ENCODE data around the gene CLP1. TPM values are rescaled to one million over a fixed set of nuclear protein-coding genes. Genes with fewer than 3 reads are reported as not detected.
A peak's percentile ranks its signal among the peaks of the same experiment; 100 is the strongest.

The CLP1 gene
- polyA plus RNA-seq, 3 donors, result 7.6 to 17.9 (median 12.9) TPM

- intact Hi-C loops (cut with micrococcal nuclease), result loop anchor here in 1 of 2 donors (5.0 to 10.0 kb wide), 2 partner anchors 87 to 175 kb away; partner anchors contain the start of genes SMTNL1 and TIMM10
- Histone ChIP-seq H3K4me2 (replicated peaks; ENCODE audit: extremely low read depth, low read length, poor library complexity, severe bottlenecking) (no peak overlapping the region), H3K27me3 (ENCODE audit: control insufficient read depth in 2 of 2, insufficient read depth in 2 of 2, low read length in 2 of 2) (no peaks in the 10 kb centered on the region), H3K36me3 (replicated peaks in 1 of 2; ENCODE audit: control insufficient read depth in 1 of 2, insufficient read depth in 2 of 2, low read length in 2 of 2) (peaks cover 3 to 16% of the 10 kb centered on the region in 2 donors), H3K4me1 (ENCODE audit: control insufficient read depth in 1 of 2, insufficient read depth in 2 of 2, low read length in 2 of 2) (peaks cover 22 to 31% of the 10 kb centered on the region in 2 donors), H3K9ac (ENCODE audit: insufficient read depth, low read length, poor library complexity, severe bottlenecking) (no peak overlapping the region), H3K27ac (ENCODE audit: low read depth in 1 of 2, low read length in 2 of 2) (no peak overlapping the region), H4K20me1 (ENCODE audit: insufficient read depth, low read length) (peaks cover 11% of the 10 kb centered on the region), H3K79me2 (ENCODE audit: insufficient read depth, low read length) (peaks cover 74% of the 10 kb centered on the region), H3K9me3 (replicated peaks in 1 of 2; ENCODE audit: control insufficient read depth in 1 of 2, insufficient read depth in 1 of 2, low read length in 2 of 2) (no peaks in the 10 kb centered on the region), H3K4me3 (replicated peaks in 1 of 3; ENCODE audit: low read depth in 2 of 3, low read length in 3 of 3) (no peak overlapping the region), H2AFZ (ENCODE audit: insufficient read depth, low read depth, low read length, poor library complexity, severe bottlenecking) (no peak overlapping the region)
- no peak overlapping the region for H3K4me3 Mint-ChIP-seq
- peaks cover 32% of the 10 kb centered on the region for H3K4me1 Mint-ChIP-seq
- WGBS (ENCODE audit: insufficient coverage), result 100% methylated on average over 4 of the region's 5 CpGs
- no peak for TF ChIP-seq CTCF (IDR thresholded peaks at IDR 0.05)
- H3K27ac Mint-ChIP-seq, result no peak overlapping the region
- no peaks in the 10 kb centered on the region for H3K9me3 Mint-ChIP-seq
- peaks cover 0 to 2% (median 2%) of the 10 kb centered on the region in 3 donors for H3K27me3 Mint-ChIP-seq (ENCODE audit: low read depth in 3 of 3)
- no peak for DNase-seq
- H3K36me3 Mint-ChIP-seq, result peaks cover 9 to 18% of the 10 kb centered on the region in 2 donors
Observed at GRCh38 chr11:57709802-57710367, 52.3 kb downstream of the CLP1 start.

Small RNA genes lying within 50 kb of the gene (small RNA-seq; reads per million reads assigned to genes)
- gene MIR130A (ENCODE audit: insufficient read length, low read depth), result 245 reads per million, percentile 98 among the genes with 10 or more reads in this experiment

Other genes with a start within 250 kb of the CLP1 start
- 100 to 1,000 TPM in 2 of 3 donors, 10 to 100 TPM in 1; 82.4 to 116 (median 109) TPM for gene SLC43A3, start 230.6 kb upstream of the CLP1 start, polyA plus RNA-seq
- under 1 TPM; 0.40 to 0.53 (median 0.44) TPM for gene RTN4RL2, start 197.2 kb upstream of the CLP1 start, polyA plus RNA-seq
- gene SLC43A1, start 142.1 kb upstream of the CLP1 start, polyA plus RNA-seq, result 1 to 10 TPM; 5.4 to 6.2 (median 5.8) TPM
- 10 to 100 TPM; 30.4 to 62.1 (median 58.3) TPM for gene TIMM10, start 127.0 kb upstream of the CLP1 start, polyA plus RNA-seq
- gene SMTNL1, start 120.2 kb upstream of the CLP1 start, polyA plus RNA-seq, result not detected
- gene UBE2L6, start 90.1 kb upstream of the CLP1 start, polyA plus RNA-seq, result 100 to 1,000 TPM; 101 to 284 (median 268) TPM
- 10 to 100 TPM in 1 of 3 donors, 1 to 10 TPM in 2; 7.3 to 10.8 (median 8.5) TPM for gene SERPING1, start 60.1 kb upstream of the CLP1 start, polyA plus RNA-seq
- gene YPEL4, start 7.8 kb upstream of the CLP1 start, polyA plus RNA-seq, result under 1 TPM in 2 of 3 donors, not detected in 1; 0.36 to 0.56 TPM
- gene ZDHHC5, start 10.4 kb downstream of the CLP1 start, polyA plus RNA-seq, result 10 to 100 TPM; 28.6 to 37.9 (median 31.8) TPM
- gene MED19, start 54.5 kb downstream of the CLP1 start, polyA plus RNA-seq, result 10 to 100 TPM in 1 of 3 donors, 1 to 10 TPM in 2; 7.1 to 11.3 (median 9.2) TPM
- gene TMX2, start 54.8 kb downstream of the CLP1 start, polyA plus RNA-seq, result 10 to 100 TPM; 28.9 to 71.6 (median 52.9) TPM
- gene SELENOH, start 83.7 kb downstream of the CLP1 start, polyA plus RNA-seq, result 100 to 1,000 TPM in 2 of 3 donors, 10 to 100 TPM in 1; 99.5 to 260 (median 206) TPM
- under 1 TPM in 1 of 3 donors, not detected in 2; 0.10 TPM for gene BTBD18, start 94.1 kb downstream of the CLP1 start, polyA plus RNA-seq
- gene CTNND1, start 104.0 kb downstream of the CLP1 start, polyA plus RNA-seq, result 10 to 100 TPM; 10.8 to 36.0 (median 13.7) TPM